SHP77 (cell line): ENCODE results near the gene DOCK8.
"Not testable (repeated sequence)": the region's sequence is repeated elsewhere in the genome, so short reads cannot be mapped to it uniquely, and the experiment has no call there.

Source experiments
- DNase-seq, 2 experiments: peaks; one replicate each; lab custom pipeline; 2025; lab: John Stamatoyannopoulos, UW

Gene DOCK8

GRCh38 chr9:224582-225520 lies 10.2 kb downstream of the DOCK8 start:
- no peak for DNase-seq

DNA sequence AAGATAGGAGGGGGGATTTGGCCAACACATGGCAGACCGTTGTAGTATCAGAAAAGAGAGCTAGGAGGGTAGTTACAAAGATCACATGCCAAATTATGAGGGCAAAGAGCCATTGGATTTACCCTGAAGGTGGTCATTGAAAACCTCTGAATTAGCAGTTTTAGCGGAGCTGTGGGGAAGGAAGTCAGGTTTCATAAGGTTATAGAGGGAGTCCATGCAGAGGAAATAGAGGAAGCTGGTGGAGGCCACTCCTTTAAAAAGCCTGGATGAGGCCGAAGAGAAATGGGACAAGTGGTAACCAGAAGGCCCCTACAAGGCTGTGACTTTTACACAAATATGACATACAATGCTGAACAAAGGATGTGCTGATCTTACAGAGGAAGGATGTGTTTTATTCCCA lies 13.2 kb downstream of the DOCK8 start:
- no peak for DNase-seq

DNA sequence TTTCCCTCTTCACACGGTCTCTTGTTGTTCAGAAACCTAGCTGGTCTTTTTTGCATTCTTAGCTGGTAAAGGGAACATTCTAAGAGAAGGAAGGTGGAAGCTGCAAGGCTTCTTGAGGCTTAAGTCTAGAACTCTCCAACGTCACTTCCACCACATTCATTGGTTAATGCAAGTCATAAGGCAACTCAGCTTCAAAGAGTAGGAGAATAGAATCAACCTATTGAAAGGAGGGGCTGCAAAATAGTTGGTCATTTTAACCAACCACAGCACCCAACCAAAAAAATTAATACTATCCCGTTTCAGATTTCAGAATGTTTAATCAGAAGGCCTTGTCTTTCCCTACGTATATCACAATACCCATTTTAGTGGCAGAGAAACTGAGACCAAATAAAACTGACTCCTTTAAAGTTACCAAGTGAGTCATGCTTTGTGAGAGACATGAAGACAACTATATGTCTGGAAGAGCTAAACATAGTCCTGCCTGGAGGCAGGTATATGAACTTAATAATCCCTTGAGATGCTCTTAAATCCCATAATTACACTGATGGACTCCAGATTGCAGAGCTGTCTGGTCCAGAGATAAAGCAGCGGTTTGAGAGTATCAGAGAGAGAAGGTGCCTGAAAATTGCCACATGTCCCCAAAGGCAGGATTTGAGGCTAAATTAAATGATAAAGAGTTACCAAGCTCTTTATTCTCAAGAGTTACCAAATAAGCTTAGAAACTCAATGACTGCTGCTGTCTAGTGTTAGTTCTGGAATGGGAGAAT lies 14.4 kb downstream of the DOCK8 start:
- no peak for DNase-seq

DNA sequence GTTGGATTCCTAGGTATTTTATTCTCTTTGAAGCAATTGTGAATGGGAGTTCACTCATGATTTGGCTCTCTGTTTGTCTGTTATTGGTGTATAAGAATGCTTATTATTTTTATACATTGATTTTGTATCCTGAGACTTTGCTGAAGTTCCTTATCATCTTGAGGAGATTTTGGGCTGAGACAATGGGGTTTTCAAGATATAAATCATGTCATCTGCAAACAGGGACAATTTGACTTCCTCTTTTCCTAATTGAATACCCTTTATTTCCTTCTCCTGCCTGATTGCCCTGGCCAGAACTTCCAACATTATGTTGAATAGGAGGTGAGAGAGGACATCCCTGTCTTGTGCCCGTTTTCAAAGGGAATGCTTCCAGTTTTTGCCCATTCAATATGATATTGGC lies 17.0 kb downstream of the DOCK8 start:
- DNase-seq, result not testable (repeated sequence)

GRCh38 chr9:233708-234107 lies 19.0 kb downstream of the DOCK8 start:
- DNase-seq, result not testable (repeated sequence)

DNA sequence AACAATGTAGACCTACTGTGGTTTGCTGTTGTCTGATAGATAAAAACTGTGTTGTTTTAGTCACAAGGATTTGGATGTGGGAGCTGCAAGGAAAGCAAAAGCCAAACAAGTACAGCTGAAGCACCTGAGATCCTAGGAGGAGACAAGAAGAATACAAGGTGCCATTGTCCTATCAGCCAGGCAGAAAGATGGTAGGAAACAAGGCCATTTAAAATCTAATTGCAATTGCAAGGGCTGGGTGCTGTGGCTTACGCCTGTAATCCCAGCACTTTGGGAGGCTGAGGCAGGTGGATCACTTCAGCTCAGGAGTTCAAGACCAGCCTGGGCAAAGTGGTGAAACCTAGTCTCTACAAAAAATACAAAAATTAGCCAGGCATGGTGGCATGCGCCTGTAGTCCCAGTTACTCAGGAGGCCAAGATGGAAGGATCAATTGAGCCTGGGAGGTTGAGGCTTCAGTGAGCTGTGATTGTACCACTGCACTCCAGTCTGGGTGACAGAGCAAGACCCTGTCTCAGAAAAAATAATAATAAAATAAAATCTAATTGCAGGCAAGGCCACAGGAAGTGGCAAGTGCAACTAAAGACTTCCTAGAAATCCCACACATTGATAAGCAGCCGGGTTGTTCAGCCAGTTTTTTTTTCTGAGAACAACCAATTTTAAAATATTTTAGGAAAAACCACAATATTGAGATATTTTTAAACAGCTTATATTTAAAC lies 22.6 kb downstream of the DOCK8 start:
- no peak for DNase-seq

- DNase-seq, result no peak
These were observed 23.2 kb downstream of the DOCK8 start for GRCh38 chr9:237858-238345.

- no peak for DNase-seq
These were observed 27.9 kb downstream of the DOCK8 start for GRCh38 chr9:242461-243080.

GRCh38 chr9:248278-248961 lies 33.8 kb downstream of the DOCK8 start:
- DNase-seq, result no peak

DNA sequence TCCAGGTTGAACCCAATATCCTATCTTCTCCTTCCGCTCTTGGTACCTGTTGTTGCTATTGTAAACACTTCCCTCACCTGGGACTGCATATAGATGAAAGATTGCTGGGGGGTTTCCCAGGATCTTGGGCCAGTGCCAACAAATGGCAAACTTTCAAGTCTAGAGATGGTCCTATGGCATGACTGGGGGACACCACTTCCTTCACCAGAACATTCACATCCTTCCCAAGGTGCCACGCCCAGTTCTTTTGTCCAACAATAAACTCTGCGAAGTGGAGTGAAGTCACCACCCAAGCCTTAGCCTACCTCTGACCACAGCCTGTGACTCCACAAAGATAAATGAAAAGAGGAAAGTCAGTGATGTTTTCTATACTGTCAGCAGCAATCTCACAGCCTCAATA lies 34.4 kb downstream of the DOCK8 start:
- no peak for DNase-seq

GRCh38 chr9:250039-250438 lies 35.4 kb downstream of the DOCK8 start:
- no peak for DNase-seq

DNA sequence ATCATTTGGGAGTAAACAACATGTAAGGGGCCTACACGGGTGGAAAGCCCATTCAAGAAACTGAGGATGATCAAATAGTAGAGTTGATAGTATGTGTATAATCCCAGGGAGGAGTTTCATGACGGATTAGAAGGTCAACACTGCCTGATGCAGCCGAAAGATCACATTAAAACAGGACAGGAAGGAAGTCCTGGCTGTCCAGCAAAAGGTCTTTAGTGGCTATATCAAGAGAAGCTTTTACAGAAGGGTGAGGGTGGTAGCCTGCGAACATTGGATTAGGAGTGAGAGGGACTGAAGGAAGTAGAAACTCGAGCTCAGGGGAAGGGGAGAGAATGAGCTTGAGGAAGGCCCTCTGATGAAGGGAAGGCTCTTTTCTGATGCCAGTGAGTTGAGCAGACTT lies 36.0 kb downstream of the DOCK8 start:
- no peak for DNase-seq

GRCh38 chr9:251398-251797 lies 36.7 kb downstream of the DOCK8 start:
- no peak for DNase-seq

GRCh38 chr9:253539-253938 lies 38.9 kb downstream of the DOCK8 start:
- no peak for DNase-seq

- no peak for DNase-seq
These were observed 39.9 kb downstream of the DOCK8 start for GRCh38 chr9:254516-254915.

DNA sequence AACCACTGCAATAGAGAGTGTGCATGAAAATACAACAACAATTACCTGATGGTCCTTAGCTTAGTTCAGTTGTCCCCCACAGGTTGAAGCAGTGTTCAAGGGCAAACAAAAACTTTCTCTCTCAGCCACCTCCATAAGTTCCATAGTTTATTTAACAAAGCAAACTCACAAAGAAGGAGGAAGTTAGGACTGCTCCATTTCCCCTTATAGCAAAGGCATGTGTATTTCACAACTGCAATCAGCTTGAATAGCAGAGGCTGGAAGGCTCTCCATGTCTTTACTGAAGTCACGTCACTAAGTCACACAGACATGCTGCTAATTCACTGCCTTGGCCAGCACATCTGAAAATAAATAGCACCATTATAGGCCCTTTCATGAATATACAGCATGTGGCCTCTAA lies 43.3 kb downstream of the DOCK8 start:
- no peak for DNase-seq

DNA sequence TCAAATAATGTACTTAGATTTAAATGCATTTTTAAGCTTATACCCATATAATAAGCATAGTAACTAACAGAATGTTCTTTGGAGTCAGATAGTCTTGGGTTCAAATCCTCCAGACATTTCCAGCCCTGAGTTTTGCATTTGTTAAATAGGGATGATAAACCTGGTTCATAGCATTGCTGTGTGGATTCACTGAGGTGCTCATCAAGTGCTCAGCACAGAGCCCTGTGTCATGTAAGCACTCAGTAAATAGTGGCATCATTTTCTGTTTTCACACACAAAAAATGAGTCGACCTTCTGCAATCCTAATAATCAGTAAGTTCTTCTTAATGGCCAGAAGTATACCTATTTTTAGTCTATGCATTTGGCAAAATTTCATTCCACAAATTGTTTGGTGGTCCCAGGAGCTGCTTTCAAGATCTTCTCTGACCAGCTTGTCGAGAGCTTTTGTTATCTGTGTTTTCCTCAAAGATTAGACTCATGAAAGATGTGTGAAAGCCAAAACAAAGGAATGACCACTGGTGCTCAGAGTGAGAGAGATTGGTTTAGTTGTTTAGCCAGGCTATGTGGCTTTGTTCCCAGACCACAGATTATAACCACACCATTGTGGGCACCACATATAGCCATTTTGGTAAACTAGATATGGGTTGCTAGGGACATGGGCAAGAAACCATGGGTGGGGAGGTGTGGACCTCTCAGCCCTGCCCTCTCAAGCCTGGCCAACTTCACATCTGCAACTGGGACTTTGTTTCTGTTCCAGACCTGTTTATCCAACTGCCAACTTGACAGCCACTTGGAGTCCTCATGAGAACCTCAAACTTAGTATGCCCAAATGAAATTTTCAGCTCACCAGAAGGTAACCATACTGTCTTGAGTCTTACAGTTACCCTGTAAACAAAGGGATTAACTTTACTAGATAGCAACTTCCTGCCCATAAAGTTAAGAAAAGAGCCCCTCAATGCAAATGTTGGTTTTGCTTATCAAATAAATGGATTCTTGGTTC lies 45.0 kb downstream of the DOCK8 start:
- no peak for DNase-seq

GRCh38 chr9:264231-264630 lies 49.6 kb downstream of the DOCK8 start:
- no peak for DNase-seq

GRCh38 chr9:265209-265870 lies 50.7 kb downstream of the DOCK8 start:
- DNase-seq, result no peak
